ENCODE measurements around the gene CCDC13. TPM values are rescaled to one million over a fixed set of nuclear protein-coding genes. Genes with fewer than 3 reads are reported as not detected.

The CCDC13 gene
- total and polyA plus RNA-seq, 2 donors (not counting 3 experiments of a cell fraction or from before 2014, with no cell fraction given), result 0.36 to 0.82 TPM

DNA sequence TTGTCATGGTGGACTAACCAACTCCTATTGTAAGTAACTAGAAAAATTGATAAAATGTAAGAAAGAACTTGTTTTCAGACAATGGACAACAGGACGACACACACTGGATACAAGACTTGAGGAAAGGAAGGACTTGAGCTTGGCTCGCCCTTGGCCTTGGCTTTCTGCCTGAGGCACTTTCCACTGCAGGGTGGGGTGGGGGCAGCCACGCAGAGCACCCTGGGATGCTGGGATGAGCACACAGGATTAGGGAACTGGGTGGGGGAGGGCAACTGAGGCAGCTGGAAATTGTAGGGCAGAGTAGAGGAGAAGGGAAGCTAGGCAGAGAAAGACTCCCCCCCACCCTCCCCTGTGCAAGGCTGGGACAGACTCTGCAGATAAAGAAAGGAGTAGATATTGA is 45.0 kb downstream of the CCDC13 start:
- Histone ChIP-seq H3K9me3 (replicated peaks; ENCODE audit: control insufficient read depth, insufficient read depth, low read length) (no peaks in the 10 kb centered on the region), H3K4me1 (ENCODE audit: control insufficient read depth, extremely low read depth, insufficient read depth, low read length) (no peaks in the 10 kb centered on the region), H3K4me3 (replicated peaks in 1 of 3; ENCODE audit: insufficient read depth in 1 of 3, low read depth in 1 of 3, low read length in 3 of 3) (no peak overlapping the region), H4K20me1 (replicated peaks; ENCODE audit: control insufficient read depth, extremely low read depth, insufficient read depth, low read length) (no peaks in the 10 kb centered on the region), H3K4me2 (ENCODE audit: insufficient read depth, low read length) (no peak overlapping the region), H2AFZ (ENCODE audit: low read depth, low read length) (no peak overlapping the region), H3K27me3 (ENCODE audit: control insufficient read depth in 2 of 2, insufficient read depth in 2 of 2, low read length in 2 of 2) (peaks cover 8 to 9% of the 10 kb centered on the region in 2 experiments), H3K27ac (ENCODE audit: insufficient read depth, low read depth, low read length) (no peak overlapping the region), H3K9ac (replicated peaks; ENCODE audit: extremely low read depth, insufficient read depth, low read length) (no peak overlapping the region), H3K36me3 (ENCODE audit: control insufficient read depth in 2 of 2, extremely low read depth in 1 of 2, insufficient read depth in 2 of 2, low read length in 2 of 2) (no peaks in the 10 kb centered on the region), H3K79me2 (ENCODE audit: control insufficient read depth, insufficient read depth, low read length) (no peaks in the 10 kb centered on the region), H3K9me1 (replicated peaks; ENCODE audit: control insufficient read depth, extremely low read depth, insufficient read depth, low read length) (no peaks in the 10 kb centered on the region)
- ChIA-PET POLR2A (no interaction called here), CTCF (interaction anchor here (1.4 kb wide), 1 partner anchor 16 kb away, joined by 4 read pairs; no protein-coding TSS in a partner anchor)
- FAIRE-seq, result no peak
- dilution Hi-C loops (cut with MboI; ENCODE audit: extremely low pct_ligation_motif_present, low sequenced_read_pairs), result no loop called here
- TF ChIP-seq MYC (IDR thresholded peaks at IDR 0.05; ENCODE audit: low read depth, low read length) (no peak), EZH2 (IDR thresholded peaks at IDR 0.05; ENCODE audit: borderline replicate concordance, low read depth, low read length, severe bottlenecking) (no peak), POLR2AphosphoS5 (IDR thresholded peaks at IDR 0.05; ENCODE audit: insufficient read depth, low read depth, low read length) (no peak), POLR2A (IDR thresholded peaks at IDR 0.05; ENCODE audit: low read depth, low read length) (no peak), MAX (IDR thresholded peaks at IDR 0.05; ENCODE audit: insufficient read depth, insufficient read length) (no peak), JUN (IDR thresholded peaks at IDR 0.05; ENCODE audit: borderline replicate concordance, insufficient read depth, insufficient read length, low read depth) (no peak)
- intact Hi-C loops (cut with micrococcal nuclease), result no loop called here
- DNase-seq (ENCODE audit: low read depth, low spot score), result no peak
- no TSS peak for BruUV-seq (replicated peaks)

DNA sequence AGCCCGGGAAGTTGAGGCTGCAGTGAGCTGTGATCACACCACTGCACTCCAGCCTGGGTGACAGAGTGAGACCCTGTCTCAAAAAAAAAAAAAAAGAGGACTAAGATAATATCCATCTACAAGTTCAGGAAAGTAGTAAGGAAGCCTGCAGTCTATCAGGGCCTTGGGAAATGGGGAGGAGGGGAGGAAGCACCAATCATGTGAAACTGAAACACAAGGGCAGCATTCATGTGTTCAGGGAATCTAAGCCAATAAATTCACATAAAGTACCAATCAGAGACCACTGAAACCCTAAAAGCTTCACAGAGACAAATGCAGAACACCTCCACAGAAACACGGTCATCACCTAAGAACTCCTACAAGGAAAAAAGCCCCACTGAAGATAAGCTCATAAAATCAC is 47.6 kb downstream of the CCDC13 start:
- POLR2A ChIA-PET, result no interaction called here
- dilution Hi-C loops (cut with MboI; ENCODE audit: extremely low pct_ligation_motif_present, low sequenced_read_pairs), result no loop called here
- intact Hi-C loops (cut with micrococcal nuclease), result no loop called here

More for the DNA sequence above, 47.6 kb downstream of the CCDC13 start:
- no peaks in the 10 kb centered on the region for H3K9me3 ChIP-seq (replicated peaks; ENCODE audit: control insufficient read depth, insufficient read depth, low read length)
- no peak overlapping the region for H2AFZ ChIP-seq (ENCODE audit: low read depth, low read length)
- H3K36me3 ChIP-seq (ENCODE audit: control insufficient read depth in 2 of 2, extremely low read depth in 1 of 2, insufficient read depth in 2 of 2, low read length in 2 of 2), result no peaks in the 10 kb centered on the region
- TF ChIP-seq GATA2 (IDR thresholded peaks at IDR 0.05; ENCODE audit: insufficient read depth, insufficient read length, low read depth, low read length) (no peak), MYC (IDR thresholded peaks at IDR 0.05; ENCODE audit: low read depth, low read length) (no peak), POLR2A (IDR thresholded peaks at IDR 0.05; ENCODE audit: low read depth, low read length) (no peak)
- H3K27ac ChIP-seq (ENCODE audit: insufficient read depth, low read depth, low read length), result no peak overlapping the region
- H3K4me2 ChIP-seq (ENCODE audit: insufficient read depth, low read length), result no peak overlapping the region
- no peaks in the 10 kb centered on the region for H3K79me2 ChIP-seq (ENCODE audit: control insufficient read depth, insufficient read depth, low read length)
- DNase-seq (ENCODE audit: low read depth, low spot score) (no peak), FAIRE-seq (no peak)
- peaks cover 8 to 12% of the 10 kb centered on the region in 2 experiments for H3K27me3 ChIP-seq (ENCODE audit: control insufficient read depth in 2 of 2, insufficient read depth in 2 of 2, low read length in 2 of 2)
- BruUV-seq (replicated peaks), result no TSS peak
- no peaks in the 10 kb centered on the region for H3K4me1 ChIP-seq (ENCODE audit: control insufficient read depth, extremely low read depth, insufficient read depth, low read length)
- no peak overlapping the region for H3K9ac ChIP-seq (replicated peaks; ENCODE audit: extremely low read depth, insufficient read depth, low read length)
- CTCF ChIA-PET, result no interaction called here
- no peaks in the 10 kb centered on the region for H3K9me1 ChIP-seq (replicated peaks; ENCODE audit: control insufficient read depth, extremely low read depth, insufficient read depth, low read length)
- no peak overlapping the region for H3K4me3 ChIP-seq (replicated peaks in 1 of 3; ENCODE audit: insufficient read depth in 1 of 3, low read depth in 1 of 3, low read length in 3 of 3)
- no peaks in the 10 kb centered on the region for H4K20me1 ChIP-seq (replicated peaks; ENCODE audit: control insufficient read depth, extremely low read depth, insufficient read depth, low read length)

Measured in endothelial cell of umbilical vein (primary cell).